ENCODE data around the gene FOXD3.

- TF ChIP-seq CTCF (IDR thresholded peaks at IDR 0.05; ENCODE audit: insufficient read depth, low read length) (no peak), POLR2AphosphoS5 (IDR thresholded peaks at IDR 0.05; ENCODE audit: low read depth) (no peak), GABPA (IDR thresholded peaks at IDR 0.05; ENCODE audit: low read depth) (no peak), REST (IDR thresholded peaks at IDR 0.05; ENCODE audit: insufficient replicate concordance, low read depth) (no peak), SPI1 (IDR thresholded peaks at IDR 0.05; ENCODE audit: borderline replicate concordance, low read depth) (no peak)
Measured at GRCh38 chr1:63318201-63318979, 4.0 kb upstream of the FOXD3 start.

All from HL-60 (cell line).